Measurements from ENCODE around the gene ZNF189.

Gene ZNF189

GRCh38 chr9:101417389-101417788 is 18.7 kb downstream of the ZNF189 start:
- DNase-seq (ENCODE audit: low read depth, low spot score) = no peak
- no peak overlapping the region for H3K27ac ChIP-seq

- no peak overlapping the region for H3K27ac ChIP-seq
- no peak for DNase-seq (ENCODE audit: low read depth, low spot score)
Measured at GRCh38 chr9:101417977-101418376, 19.3 kb downstream of the ZNF189 start.

GRCh38 chr9:101418518-101419430 is 20.1 kb downstream of the ZNF189 start:
- no peak for DNase-seq (ENCODE audit: low read depth, low spot score)
- no peak overlapping the region for H3K27ac ChIP-seq

GRCh38 chr9:101419863-101420262 is 21.2 kb downstream of the ZNF189 start:
- no peak overlapping the region for H3K27ac ChIP-seq
- DNase-seq (ENCODE audit: low read depth, low spot score) = no peak

- no peak overlapping the region for H3K27ac ChIP-seq
- DNase-seq (ENCODE audit: low read depth, low spot score) = no peak
Measured at GRCh38 chr9:101421653-101422065, 23.0 kb downstream of the ZNF189 start.

- H3K27ac ChIP-seq = no peak overlapping the region
- no peak for DNase-seq (ENCODE audit: low read depth, low spot score)
Measured at GRCh38 chr9:101427358-101427757, 28.7 kb downstream of the ZNF189 start.

- no peak for DNase-seq (ENCODE audit: low read depth, low spot score)
- no peak overlapping the region for H3K27ac ChIP-seq
Measured at GRCh38 chr9:101427957-101428655, 29.5 kb downstream of the ZNF189 start.

GRCh38 chr9:101428909-101429308 is 30.3 kb downstream of the ZNF189 start:
- DNase-seq (ENCODE audit: low read depth, low spot score) = no peak
- H3K27ac ChIP-seq = no peak overlapping the region

GRCh38 chr9:101429736-101430135 is 31.1 kb downstream of the ZNF189 start:
- no peak for DNase-seq (ENCODE audit: low read depth, low spot score)
- no peak overlapping the region for H3K27ac ChIP-seq

- no peak overlapping the region for H3K27ac ChIP-seq
- DNase-seq (ENCODE audit: low read depth, low spot score) = no peak
Measured at GRCh38 chr9:101432171-101432570, 33.5 kb downstream of the ZNF189 start.

- H3K27ac ChIP-seq = no peak overlapping the region
- no peak for DNase-seq (ENCODE audit: low read depth, low spot score)
Measured at GRCh38 chr9:101432740-101433139, 34.1 kb downstream of the ZNF189 start.

- no peak overlapping the region for H3K27ac ChIP-seq
Measured at GRCh38 chr9:101433229-101433628, 34.6 kb downstream of the ZNF189 start.

GRCh38 chr9:101434998-101435397 is 36.3 kb downstream of the ZNF189 start:
- H3K27ac ChIP-seq = no peak overlapping the region
- no peak for DNase-seq (ENCODE audit: low read depth, low spot score)

More at GRCh38 chr9:101433229-101433628, 34.6 kb downstream of the ZNF189 start:
- DNase-seq (ENCODE audit: low read depth, low spot score) = no peak

GRCh38 chr9:101435601-101436079 is 37.0 kb downstream of the ZNF189 start, which contains the start of gene ALDOB:
Gene ALDOB (minus strand): TSS chr9:101435774. CDS start chr9:101430887, 4,887 bp downstream.
- no peak within 1 kb of the TSS for H3K27ac ChIP-seq

GRCh38 chr9:101437806-101438232 is 39.2 kb downstream of the ZNF189 start:
- no peak overlapping the region for H3K27ac ChIP-seq
- DNase-seq (ENCODE audit: low read depth, low spot score) = no peak

More at GRCh38 chr9:101435601-101436079, 37.0 kb downstream of the ZNF189 start, which contains the start of gene ALDOB:
- no peak for DNase-seq (ENCODE audit: low read depth, low spot score)

GRCh38 chr9:101438523-101438922 is 39.9 kb downstream of the ZNF189 start:
- no peak overlapping the region for H3K27ac ChIP-seq
- no peak for DNase-seq (ENCODE audit: low read depth, low spot score)

GRCh38 chr9:101440714-101441230 is 42.1 kb downstream of the ZNF189 start:
- no peak for DNase-seq (ENCODE audit: low read depth, low spot score)
- H3K27ac ChIP-seq = no peak overlapping the region

GRCh38 chr9:101442318-101442717 is 43.7 kb downstream of the ZNF189 start:
- DNase-seq (ENCODE audit: low read depth, low spot score) = no peak
- no peak overlapping the region for H3K27ac ChIP-seq

GRCh38 chr9:101442736-101443135 is 44.1 kb downstream of the ZNF189 start:
- no peak overlapping the region for H3K27ac ChIP-seq
- no peak for DNase-seq (ENCODE audit: low read depth, low spot score)

- H3K27ac ChIP-seq = no peak overlapping the region
- no peak for DNase-seq (ENCODE audit: low read depth, low spot score)
Measured at GRCh38 chr9:101443364-101443771, 44.7 kb downstream of the ZNF189 start.
